GM23338 (cell line): ENCODE measurements around the gene CACNB2. TPM values are rescaled to one million over a fixed set of nuclear protein-coding genes. Genes with fewer than 3 reads are reported as not detected.

Experiments
- ATAC-seq: fragments of 200-7000 bp; cut with Tn5 transposase; 3 replicates; pipeline ENCODE4 v1.9.1; 2020
- DNase-seq: peaks from one replicate; pipeline ENCODE4 v3.0.0-alpha.2; 2015; ENCODE audit warnings: low spot score
- H2AFZ ChIP-seq: fragments of 200-600 bp; sonication (generic); 2 replicates; pipeline ENCODE4 v1.8.0; 2016; ENCODE audit warnings: antibody characterized with exemption, mild to moderate bottlenecking, moderate library complexity
- H3F3A ChIP-seq: fragments of 200-600 bp; sonication (generic); replicated peaks from 2 replicates; pipeline ENCODE4 v1.8.0; 2017; ENCODE audit warnings: antibody characterized with exemption, mixed run types, low read depth
- H3K27ac ChIP-seq: fragments of 200-600 bp; sonication (generic); 2 replicates; pipeline ENCODE4 v1.6.1; 2016; ENCODE audit warnings: low read depth
- H3K27me3 ChIP-seq: fragments of 200-600 bp; sonication (generic); 2 replicates; pipeline ENCODE4 v1.8.0; 2016; ENCODE audit warnings: mild to moderate bottlenecking, mixed run types, moderate library complexity; ENCODE audit not compliant: insufficient read depth
- H3K36me3 ChIP-seq: fragments of 200-600 bp; sonication (generic); 2 replicates; pipeline ENCODE4 v1.8.0; 2016; ENCODE audit warnings: mild to moderate bottlenecking; ENCODE audit not compliant: insufficient read depth
- H3K4me1 ChIP-seq: fragments of 200-600 bp; sonication (generic); 2 replicates; pipeline ENCODE4 v1.8.0; 2016; ENCODE audit warnings: mild to moderate bottlenecking, moderate library complexity; ENCODE audit not compliant: insufficient read depth
- H3K4me2 ChIP-seq: fragments of 200-600 bp; sonication (generic); 2 replicates; pipeline ENCODE4 v1.7.1; 2017; ENCODE audit warnings: mixed run types
- H3K4me3 ChIP-seq: fragments of 200-600 bp; sonication (generic); 2 replicates; pipeline ENCODE4 v1.6.1; 2016; ENCODE audit warnings: mixed run types
- H3K79me2 ChIP-seq: fragments of 200-600 bp; sonication (generic); replicated peaks from 2 replicates; pipeline ENCODE4 v1.8.0; 2017; ENCODE audit warnings: mild to moderate bottlenecking; ENCODE audit not compliant: insufficient read depth
- H3K9me2 ChIP-seq: fragments of 200-600 bp; sonication (generic); 2 replicates; pipeline ENCODE4 v1.8.0; 2017; ENCODE audit not compliant: insufficient read depth
- H4K20me1 ChIP-seq: fragments of 200-600 bp; sonication (generic); replicated peaks from 2 replicates; pipeline ENCODE4 v1.8.0; 2017; ENCODE audit warnings: mild to moderate bottlenecking; ENCODE audit not compliant: insufficient read depth
- H3K27ac Mint-ChIP-seq: 2 replicates; pipeline ENCODE4 v1.8.0; 2020; ENCODE audit warnings: inconsistent platforms, mild to moderate bottlenecking, moderate library complexity, mixed read lengths
- H3K27me3 Mint-ChIP-seq: 3 replicates; pipeline ENCODE4 v1.8.0; 2022; ENCODE audit warnings: low read depth, mild to moderate bottlenecking, moderate library complexity, mixed read lengths, inconsistent platforms; ENCODE audit not compliant: insufficient read depth, poor library complexity
- H3K36me3 Mint-ChIP-seq: 3 replicates; pipeline ENCODE4 v1.8.0; 2021; ENCODE audit warnings: low read depth, mild to moderate bottlenecking, inconsistent platforms, moderate library complexity, mixed read lengths
- H3K4me1 Mint-ChIP-seq: 3 replicates; pipeline ENCODE4 v1.8.0; 2020; ENCODE audit warnings: mild to moderate bottlenecking, inconsistent platforms, mixed read lengths
- H3K4me3 Mint-ChIP-seq: 3 replicates; pipeline ENCODE4 v1.8.0; 2021; ENCODE audit warnings: moderate library complexity, mild to moderate bottlenecking, inconsistent platforms, mixed read lengths
- H3K9me3 Mint-ChIP-seq: 3 replicates; pipeline ENCODE4 v1.8.0; 2020; ENCODE audit warnings: moderate library complexity, mild to moderate bottlenecking, inconsistent platforms, mixed read lengths
- CREB1 ChIP-seq: fragments of 250-450 bp; sonication (Bioruptor Pico); IDR thresholded peaks from 2 replicates; pipeline ENCODE4 v1.5.0; 2020; ENCODE audit warnings: low read depth, mild to moderate bottlenecking, moderate library complexity
- ETS1 ChIP-seq: IDR thresholded peaks from 2 replicates; pipeline ENCODE4 v1.6.1; 2016; ENCODE audit warnings: antibody characterized with exemption
- EZH2 ChIP-seq: fragments of 200-600 bp; sonication (generic); IDR thresholded peaks from one replicate; pipeline ENCODE4 v1.8.0; 2017; ENCODE audit warnings: antibody characterized with exemption, mild to moderate bottlenecking, low read depth; ENCODE audit not compliant: unreplicated experiment
- EZH2phosphoT487 ChIP-seq: fragments of 200-600 bp; sonication (generic); IDR thresholded peaks from one replicate; pipeline ENCODE4 v1.8.1; 2018; ENCODE audit warnings: antibody characterized with exemption; ENCODE audit not compliant: unreplicated experiment
- JUNB ChIP-seq: IDR thresholded peaks from one replicate; pipeline ENCODE4 v1.6.1; 2016; ENCODE audit warnings: antibody characterized with exemption; ENCODE audit not compliant: unreplicated experiment
- NANOG ChIP-seq: IDR thresholded peaks from 2 replicates; pipeline ENCODE4 v1.6.1; 2016; ENCODE audit warnings: antibody characterized with exemption, borderline replicate concordance
- POLR2AphosphoS5 ChIP-seq: IDR thresholded peaks from 2 replicates; pipeline ENCODE4 v1.6.1; 2016; ENCODE audit warnings: antibody characterized with exemption, low read depth
- STAT1 ChIP-seq: IDR thresholded peaks from one replicate; pipeline ENCODE4 v1.6.1; 2016; ENCODE audit warnings: antibody characterized with exemption; ENCODE audit not compliant: unreplicated experiment
- ZNF114 ChIP-seq: fragments of 250-450 bp; sonication (Bioruptor Pico); IDR thresholded peaks from 2 replicates; pipeline ENCODE4 v1.5.0; 2020; ENCODE audit warnings: mild to moderate bottlenecking, moderate library complexity
- ZNF331 ChIP-seq: fragments of 250-450 bp; sonication (Bioruptor Pico); IDR thresholded peaks from 2 replicates; pipeline ENCODE4 v1.5.0; 2020; ENCODE audit warnings: low read depth, mild to moderate bottlenecking, moderate library complexity
- polyA plus RNA-seq: library from polyadenylated mRNA; unstranded; fragments of >200 nt; fragmentation: Nextera tagmentation; extraction: Ambion mirVana; gene quantifications from 2 replicates; pipeline ENCODE4 v1.2.1, GENCODE V29; 2016
- total RNA-seq: library from RNA; depleted of rRNA; stranded (reverse); fragments of >200 nt; shearing (Covaris generic); gene quantifications from 2 replicates; pipeline ENCODE4 v1.2.3, GENCODE V29; 2014
- TF ChIP-seq, protein P1 (sequence below), 2 experiments: fragments of 200-600 bp in 1 of 2; sonication (generic) in 1 of 2; conservative IDR thresholded peaks; 2 replicates each; pipeline versions ENCODE4 v1.5.1 to v1.6.1; 2016 to 2017; ENCODE audit warnings: antibody characterized with exemption in 2 of 2, low read depth in 2 of 2, mild to moderate bottlenecking in 2 of 2, moderate library complexity in 1 of 2
- TF ChIP-seq, protein P2 (sequence below): fragments of 250-450 bp; sonication (Bioruptor Pico); IDR thresholded peaks from 2 replicates; pipeline ENCODE4 v1.5.0; 2020; ENCODE audit warnings: mild to moderate bottlenecking, moderate library complexity

CACNB2 gene
- total and polyA plus RNA-seq, 2 experiments from 2014 or later: 5.0 to 5.9 TPM

DNA sequence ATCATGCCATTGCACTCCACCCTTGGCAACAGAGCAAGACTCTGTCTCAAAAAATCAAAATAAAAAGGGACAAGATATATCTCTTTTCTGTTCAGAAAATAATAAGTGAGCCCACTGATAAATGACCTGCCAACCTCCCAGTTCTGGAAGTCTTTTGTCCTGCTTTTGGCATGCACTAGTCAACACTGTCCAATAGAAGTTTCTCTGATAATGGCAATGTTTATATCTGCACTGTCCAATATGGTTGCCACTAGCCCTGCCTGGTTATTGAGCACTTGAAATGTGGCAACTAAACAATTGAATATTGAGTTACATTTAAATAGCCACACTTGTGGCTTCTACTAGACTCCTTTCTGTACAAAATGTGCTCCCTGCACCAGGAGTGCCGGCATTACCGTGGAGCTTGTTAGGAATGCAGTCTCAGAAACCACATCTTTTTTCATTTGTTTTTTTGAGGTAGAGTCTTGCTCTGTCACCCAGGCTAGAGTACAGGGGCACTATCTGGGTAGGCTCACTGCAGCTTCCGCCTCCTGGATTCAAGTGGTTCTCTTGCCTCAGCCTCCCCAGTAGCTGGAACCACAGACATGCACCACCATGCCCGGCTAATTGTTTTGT is 229.7 kb downstream of the CACNB2 start:
- no peak overlapping the region for H3K4me3 ChIP-seq

More for the DNA sequence above, 229.7 kb downstream of the CACNB2 start:
- no peaks in the 10 kb centered on the region for H3F3A ChIP-seq
- no peaks in the 10 kb centered on the region for H3K27me3 Mint-ChIP-seq
- no peak overlapping the region for H3K27ac Mint-ChIP-seq
- ATAC-seq (no peak), DNase-seq (no peak)
- no peak overlapping the region for H3K4me3 Mint-ChIP-seq
- no peaks in the 10 kb centered on the region for H3K4me1 Mint-ChIP-seq
- no peak overlapping the region for H3K27ac ChIP-seq
- no peaks in the 10 kb centered on the region for H3K4me1 ChIP-seq
- no peaks in the 10 kb centered on the region for H4K20me1 ChIP-seq
- no peak overlapping the region for H3K4me2 ChIP-seq
- no peaks in the 10 kb centered on the region for H3K9me2 ChIP-seq
- H3K36me3 Mint-ChIP-seq: no peaks in the 10 kb centered on the region; the same call in 2 of the 3 replicates
- no peaks in the 10 kb centered on the region for H3K27me3 ChIP-seq
- H2AFZ ChIP-seq: no peak overlapping the region
- H3K79me2 ChIP-seq: no peaks in the 10 kb centered on the region
- H3K9me3 Mint-ChIP-seq: no peaks in the 10 kb centered on the region
- H3K36me3 ChIP-seq: no peaks in the 10 kb centered on the region
- TF ChIP-seq EZH2phosphoT487 (no peak), NANOG (no peak), ZNF331 (CRISPR knock-in tag) (no peak), JUNB (no peak), CREB1 (CRISPR knock-in tag) (no peak), ZNF114 (CRISPR knock-in tag) (no peak), POLR2AphosphoS5 (no peak), STAT1 (no peak), EZH2 (no peak), ETS1 (no peak)
- TF ChIP-seq, protein P1, sequence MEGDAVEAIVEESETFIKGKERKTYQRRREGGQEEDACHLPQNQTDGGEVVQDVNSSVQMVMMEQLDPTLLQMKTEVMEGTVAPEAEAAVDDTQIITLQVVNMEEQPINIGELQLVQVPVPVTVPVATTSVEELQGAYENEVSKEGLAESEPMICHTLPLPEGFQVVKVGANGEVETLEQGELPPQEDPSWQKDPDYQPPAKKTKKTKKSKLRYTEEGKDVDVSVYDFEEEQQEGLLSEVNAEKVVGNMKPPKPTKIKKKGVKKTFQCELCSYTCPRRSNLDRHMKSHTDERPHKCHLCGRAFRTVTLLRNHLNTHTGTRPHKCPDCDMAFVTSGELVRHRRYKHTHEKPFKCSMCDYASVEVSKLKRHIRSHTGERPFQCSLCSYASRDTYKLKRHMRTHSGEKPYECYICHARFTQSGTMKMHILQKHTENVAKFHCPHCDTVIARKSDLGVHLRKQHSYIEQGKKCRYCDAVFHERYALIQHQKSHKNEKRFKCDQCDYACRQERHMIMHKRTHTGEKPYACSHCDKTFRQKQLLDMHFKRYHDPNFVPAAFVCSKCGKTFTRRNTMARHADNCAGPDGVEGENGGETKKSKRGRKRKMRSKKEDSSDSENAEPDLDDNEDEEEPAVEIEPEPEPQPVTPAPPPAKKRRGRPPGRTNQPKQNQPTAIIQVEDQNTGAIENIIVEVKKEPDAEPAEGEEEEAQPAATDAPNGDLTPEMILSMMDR (conservative IDR thresholded peaks at IDR 0.05; ENCODE audit: low read depth in 2 of 2): no peak
- TF ChIP-seq, protein P2, sequence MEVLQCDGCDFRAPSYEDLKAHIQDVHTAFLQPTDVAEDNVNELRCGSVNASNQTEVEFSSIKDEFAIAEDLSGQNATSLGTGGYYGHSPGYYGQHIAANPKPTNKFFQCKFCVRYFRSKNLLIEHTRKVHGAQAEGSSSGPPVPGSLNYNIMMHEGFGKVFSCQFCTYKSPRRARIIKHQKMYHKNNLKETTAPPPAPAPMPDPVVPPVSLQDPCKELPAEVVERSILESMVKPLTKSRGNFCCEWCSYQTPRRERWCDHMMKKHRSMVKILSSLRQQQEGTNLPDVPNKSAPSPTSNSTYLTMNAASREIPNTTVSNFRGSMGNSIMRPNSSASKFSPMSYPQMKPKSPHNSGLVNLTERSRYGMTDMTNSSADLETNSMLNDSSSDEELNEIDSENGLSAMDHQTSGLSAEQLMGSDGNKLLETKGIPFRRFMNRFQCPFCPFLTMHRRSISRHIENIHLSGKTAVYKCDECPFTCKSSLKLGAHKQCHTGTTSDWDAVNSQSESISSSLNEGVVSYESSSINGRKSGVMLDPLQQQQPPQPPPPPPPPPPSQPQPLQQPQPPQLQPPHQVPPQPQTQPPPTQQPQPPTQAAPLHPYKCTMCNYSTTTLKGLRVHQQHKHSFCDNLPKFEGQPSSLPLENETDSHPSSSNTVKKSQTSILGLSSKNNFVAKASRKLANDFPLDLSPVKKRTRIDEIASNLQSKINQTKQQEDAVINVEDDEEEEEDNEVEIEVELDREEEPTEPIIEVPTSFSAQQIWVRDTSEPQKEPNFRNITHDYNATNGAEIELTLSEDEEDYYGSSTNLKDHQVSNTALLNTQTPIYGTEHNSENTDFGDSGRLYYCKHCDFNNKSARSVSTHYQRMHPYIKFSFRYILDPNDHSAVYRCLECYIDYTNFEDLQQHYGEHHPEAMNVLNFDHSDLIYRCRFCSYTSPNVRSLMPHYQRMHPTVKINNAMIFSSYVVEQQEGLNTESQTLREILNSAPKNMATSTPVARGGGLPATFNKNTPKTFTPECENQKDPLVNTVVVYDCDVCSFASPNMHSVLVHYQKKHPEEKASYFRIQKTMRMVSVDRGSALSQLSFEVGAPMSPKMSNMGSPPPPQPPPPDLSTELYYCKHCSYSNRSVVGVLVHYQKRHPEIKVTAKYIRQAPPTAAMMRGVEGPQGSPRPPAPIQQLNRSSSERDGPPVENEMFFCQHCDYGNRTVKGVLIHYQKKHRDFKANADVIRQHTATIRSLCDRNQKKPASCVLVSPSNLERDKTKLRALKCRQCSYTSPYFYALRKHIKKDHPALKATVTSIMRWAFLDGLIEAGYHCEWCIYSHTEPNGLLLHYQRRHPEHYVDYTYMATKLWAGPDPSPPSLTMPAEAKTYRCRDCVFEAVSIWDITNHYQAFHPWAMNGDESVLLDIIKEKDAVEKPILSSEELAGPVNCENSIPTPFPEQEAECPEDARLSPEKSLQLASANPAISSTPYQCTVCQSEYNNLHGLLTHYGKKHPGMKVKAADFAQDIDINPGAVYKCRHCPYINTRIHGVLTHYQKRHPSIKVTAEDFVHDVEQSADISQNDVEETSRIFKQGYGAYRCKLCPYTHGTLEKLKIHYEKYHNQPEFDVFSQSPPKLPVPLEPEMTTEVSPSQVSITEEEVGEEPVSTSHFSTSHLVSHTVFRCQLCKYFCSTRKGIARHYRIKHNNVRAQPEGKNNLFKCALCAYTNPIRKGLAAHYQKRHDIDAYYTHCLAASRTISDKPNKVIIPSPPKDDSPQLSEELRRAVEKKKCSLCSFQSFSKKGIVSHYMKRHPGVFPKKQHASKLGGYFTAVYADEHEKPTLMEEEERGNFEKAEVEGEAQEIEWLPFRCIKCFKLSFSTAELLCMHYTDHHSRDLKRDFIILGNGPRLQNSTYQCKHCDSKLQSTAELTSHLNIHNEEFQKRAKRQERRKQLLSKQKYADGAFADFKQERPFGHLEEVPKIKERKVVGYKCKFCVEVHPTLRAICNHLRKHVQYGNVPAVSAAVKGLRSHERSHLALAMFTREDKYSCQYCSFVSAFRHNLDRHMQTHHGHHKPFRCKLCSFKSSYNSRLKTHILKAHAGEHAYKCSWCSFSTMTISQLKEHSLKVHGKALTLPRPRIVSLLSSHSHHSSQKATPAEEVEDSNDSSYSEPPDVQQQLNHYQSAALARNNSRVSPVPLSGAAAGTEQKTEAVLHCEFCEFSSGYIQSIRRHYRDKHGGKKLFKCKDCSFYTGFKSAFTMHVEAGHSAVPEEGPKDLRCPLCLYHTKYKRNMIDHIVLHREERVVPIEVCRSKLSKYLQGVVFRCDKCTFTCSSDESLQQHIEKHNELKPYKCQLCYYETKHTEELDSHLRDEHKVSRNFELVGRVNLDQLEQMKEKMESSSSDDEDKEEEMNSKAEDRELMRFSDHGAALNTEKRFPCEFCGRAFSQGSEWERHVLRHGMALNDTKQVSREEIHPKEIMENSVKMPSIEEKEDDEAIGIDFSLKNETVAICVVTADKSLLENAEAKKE (CRISPR knock-in tag): no peak
